NCI-H2196 (cell line): ENCODE data around the gene MRAS.

Experiments
- DNase-seq: peaks from one replicate; lab custom pipeline; 2025; ENCODE audit not compliant: unreplicated experiment; lab: John Stamatoyannopoulos, UW

Gene MRAS

GRCh38 chr3:138347960-138348753 lies at the start of gene MRAS:
MRAS (plus strand) TSS chr3:138348579; CDS start chr3:138372884, 24,305 bp downstream.
- DNase-seq: peak; percentile 83

GRCh38 chr3:138300647-138301046 lies 47.7 kb upstream of the MRAS start:
- DNase-seq: no peak

- no peak for DNase-seq
Measured at GRCh38 chr3:138303474-138303873, 44.9 kb upstream of the MRAS start.

- DNase-seq: no peak
Measured at GRCh38 chr3:138307899-138308298, 40.5 kb upstream of the MRAS start.

- DNase-seq: no peak
Measured at GRCh38 chr3:138308783-138309182, 39.6 kb upstream of the MRAS start.

- no peak for DNase-seq
Measured at GRCh38 chr3:138310494-138310893, 37.9 kb upstream of the MRAS start.

GRCh38 chr3:138314751-138315150 lies 33.6 kb upstream of the MRAS start:
- DNase-seq: no peak

GRCh38 chr3:138317687-138318086 lies 30.7 kb upstream of the MRAS start:
- DNase-seq: no peak

- peak; percentile 49 for DNase-seq
Measured at GRCh38 chr3:138323971-138324370, 24.4 kb upstream of the MRAS start.

- no peak for DNase-seq
Measured at GRCh38 chr3:138325990-138326389, 22.4 kb upstream of the MRAS start.

GRCh38 chr3:138326866-138327595 lies 21.3 kb upstream of the MRAS start:
- DNase-seq: no peak

- DNase-seq: no peak
Measured at GRCh38 chr3:138327831-138328230, 20.5 kb upstream of the MRAS start.

GRCh38 chr3:138328341-138328740 lies 20.0 kb upstream of the MRAS start:
- no peak for DNase-seq

- DNase-seq: peak; percentile 99
Measured at GRCh38 chr3:138329127-138329983, 19.0 kb upstream of the MRAS start, which contains the start of gene NME9. NME9 (minus strand) TSS chr3:138329851; CDS start chr3:138329335, 516 bp downstream.

- no peak for DNase-seq
Measured at GRCh38 chr3:138329984-138330293, 18.4 kb upstream of the MRAS start.

- DNase-seq: no peak
Measured at GRCh38 chr3:138331143-138331894, 17.1 kb upstream of the MRAS start.

- DNase-seq: peak; percentile 66
Measured at GRCh38 chr3:138332472-138333073, 15.8 kb upstream of the MRAS start.

GRCh38 chr3:138334608-138335007 lies 13.8 kb upstream of the MRAS start:
- DNase-seq: no peak

GRCh38 chr3:138336454-138336999 lies 11.9 kb upstream of the MRAS start:
- DNase-seq: no peak

GRCh38 chr3:138338244-138338643 lies 10.1 kb upstream of the MRAS start:
- DNase-seq: no peak
